SK-N-SH (cell line): ENCODE data around the gene PARVB. TPM values are rescaled to one million over a fixed set of nuclear protein-coding genes. Genes with fewer than 3 reads are reported as not detected.

ENCODE experiments used
- CTCF ChIA-PET: fragments of 300-600, 350-600 bp; formaldehyde crosslinking; extraction: SDS; loops from one replicate; lab custom pipeline; 2021; lab: Yijun Ruan, JAX
- POLR2A ChIA-PET: fragments of 350-600 bp; sonication (Branson Sonifier 250); formaldehyde crosslinking; extraction: SDS; loops from one replicate; lab custom pipeline; 2020; ENCODE audit warnings: antibody characterized with exemption, inconsistent platforms; lab: Yijun Ruan, JAX
- DNase-seq: peaks from one replicate; pipeline ENCODE4 v3.0.0; 2012
- H2AFZ ChIP-seq: fragments of 200-600 bp; sonication (generic); 2 replicates; pipeline ENCODE4 v1.8.1; 2016; ENCODE audit warnings: antibody characterized with exemption, mild to moderate bottlenecking, low read depth
- H3F3A ChIP-seq: fragments of 200-600 bp; sonication (generic); replicated peaks from 2 replicates; pipeline ENCODE3; 2016; ENCODE audit warnings: antibody characterized with exemption, mild to moderate bottlenecking; ENCODE audit not compliant: insufficient read depth
- H3K27ac ChIP-seq, 2 experiments: fragments of 200-500 bp in 1 of 2; fragments of 200-600 bp in 1 of 2; sonication (Bioruptor generic) in 1 of 2; sonication (generic), shearing (Covaris generic) in 1 of 2; 2 replicates each; pipeline versions ENCODE4 v1.5.1 to v1.6.1; 2014 to 2016; ENCODE audit warnings: low read depth in 2 of 2, inconsistent platforms in 1 of 2, low read length in 1 of 2, mild to moderate bottlenecking in 1 of 2, mixed read lengths in 1 of 2
- H3K27me3 ChIP-seq: fragments of 200-600 bp; sonication (generic), shearing (Covaris generic); 2 replicates; pipeline ENCODE4 v1.6.1; 2016; ENCODE audit warnings: mixed run types; ENCODE audit not compliant: insufficient read depth
- H3K36me3 ChIP-seq, 2 experiments: fragments of 200-500 bp in 1 of 2; fragments of 200-600 bp in 1 of 2; sonication (Bioruptor generic) in 1 of 2; sonication (generic) in 1 of 2; replicated peaks in 1 of 2; 2 replicates each; pipeline versions ENCODE3 to v1.5.1; 2014 to 2016; ENCODE audit warnings: low read length in 1 of 2, mild to moderate bottlenecking in 1 of 2; ENCODE audit not compliant: insufficient read depth in 2 of 2, control insufficient read depth in 1 of 2
- H3K4me1 ChIP-seq, 2 experiments: fragments of 200-500 bp in 1 of 2; fragments of 200-600 bp in 1 of 2; sonication (Bioruptor generic) in 1 of 2; sonication (generic), shearing (Covaris generic) in 1 of 2; 2 replicates each; pipeline versions ENCODE4 v1.5.1 to v1.6.1; 2014 to 2016; ENCODE audit warnings: low read depth in 1 of 2, low read length in 1 of 2, mixed run types in 1 of 2; ENCODE audit not compliant: insufficient read depth in 2 of 2, control insufficient read depth in 1 of 2
- H3K4me2 ChIP-seq: fragments of 200-600 bp; sonication (generic), shearing (Covaris generic); 2 replicates; pipeline ENCODE4 v1.6.1; 2017; ENCODE audit warnings: mixed run types
- H3K4me3 ChIP-seq, 2 experiments: fragments of 200-500 bp in 1 of 2; fragments of 200-600 bp in 1 of 2; sonication (Bioruptor generic) in 1 of 2; sonication (generic), shearing (Covaris generic) in 1 of 2; 2 replicates each; pipeline versions ENCODE4 v1.5.1 to v1.8.1; 2014 to 2016; ENCODE audit warnings: low read depth in 2 of 2, inconsistent platforms in 1 of 2, low read length in 1 of 2, mild to moderate bottlenecking in 1 of 2, mixed read lengths in 1 of 2, moderate library complexity in 1 of 2
- H3K79me2 ChIP-seq: fragments of 200-600 bp; sonication (generic); 2 replicates; pipeline ENCODE4 v1.8.1; 2017; ENCODE audit warnings: mild to moderate bottlenecking; ENCODE audit not compliant: insufficient read depth
- H3K9ac ChIP-seq: fragments of 200-600 bp; sonication (generic); 2 replicates; pipeline ENCODE4 v1.6.1; 2017; ENCODE audit warnings: mixed run types
- H3K9me2 ChIP-seq: fragments of 200-600 bp; sonication (generic); 2 replicates; pipeline ENCODE4 v1.6.1; 2017; ENCODE audit warnings: mixed run types
- H3K9me3 ChIP-seq: fragments of 200-600 bp; sonication (generic); 2 replicates; pipeline ENCODE4 v1.6.1; 2017; ENCODE audit warnings: mixed run types, mild to moderate bottlenecking, moderate library complexity
- H4K20me1 ChIP-seq: fragments of 200-600 bp; sonication (generic); 2 replicates; pipeline ENCODE4 v1.6.1; 2017; ENCODE audit warnings: mild to moderate bottlenecking, mixed run types; ENCODE audit not compliant: insufficient read depth
- ELF1 ChIP-seq: IDR thresholded peaks from 2 replicates; pipeline ENCODE4 v1.4.0; 2012
- EP300 ChIP-seq, 2 experiments: IDR thresholded peaks; 2 replicates each; pipeline versions ENCODE4 v1.4.0 to v1.6.1; 2012; ENCODE audit warnings: borderline replicate concordance in 1 of 2, low read depth in 1 of 2, low read length in 1 of 2
- EZH2phosphoT487 ChIP-seq: fragments of 200-600 bp; sonication (generic); IDR thresholded peaks from 2 replicates; pipeline ENCODE4 v1.6.1; 2017; ENCODE audit warnings: low read depth, mixed run types, mild to moderate bottlenecking, antibody characterized with exemption, moderate library complexity, borderline replicate concordance
- GABPA ChIP-seq: IDR thresholded peaks from 2 replicates; pipeline ENCODE4 v1.4.0; 2012; ENCODE audit warnings: low read depth, mild to moderate bottlenecking
- JUND ChIP-seq: IDR thresholded peaks from 2 replicates; pipeline ENCODE4 v1.4.0; 2012
- MXI1 ChIP-seq: IDR thresholded peaks from 2 replicates; pipeline ENCODE4 v1.6.1; 2012; ENCODE audit warnings: mild to moderate bottlenecking, low read depth, low read length, improper control_type of control experiment
- NFIC ChIP-seq: IDR thresholded peaks from 2 replicates; pipeline ENCODE4 v1.4.0; 2012; ENCODE audit warnings: borderline replicate concordance
- NRF1 ChIP-seq: IDR thresholded peaks from 2 replicates; pipeline ENCODE4 v1.6.1; 2012; ENCODE audit warnings: low read depth, mild to moderate bottlenecking, low read length
- RAD21 ChIP-seq: IDR thresholded peaks from 2 replicates; pipeline ENCODE4 v1.6.1; 2012; ENCODE audit warnings: mild to moderate bottlenecking, low read length
- RCOR1 ChIP-seq: fragments of 150-350 bp; IDR thresholded peaks from 2 replicates; pipeline ENCODE4 v1.6.1; 2017; ENCODE audit warnings: antibody characterized with exemption, low read length
- RFX5 ChIP-seq: IDR thresholded peaks from 2 replicates; pipeline ENCODE4 v1.6.1; 2012; ENCODE audit warnings: mild to moderate bottlenecking, improper control_type of control experiment, low read length
- TAF1 ChIP-seq: IDR thresholded peaks from 2 replicates; pipeline ENCODE4 v1.6.1; 2012; ENCODE audit warnings: low read depth, mild to moderate bottlenecking, low read length, moderate library complexity, borderline replicate concordance
- TEAD4 ChIP-seq: IDR thresholded peaks from 2 replicates; pipeline ENCODE4 v1.4.0; 2012; ENCODE audit warnings: mild to moderate bottlenecking, borderline replicate concordance; ENCODE audit not compliant: insufficient read depth
- YY1 ChIP-seq: IDR thresholded peaks from 2 replicates; pipeline ENCODE4 v1.4.0; 2012; ENCODE audit warnings: low read depth, mild to moderate bottlenecking
- WGBS: methylation state at CpG from one replicate; pipeline ENCODE4 v1.1.6; 2017; ENCODE audit warnings: low lambda C conversion rate; 5-methylcytosine and 5-hydroxymethylcytosine counted together
- polyA plus RNA-seq, 3 experiments: library from polyadenylated mRNA; depleted of rRNA; stranded (reverse); fragments of >200 nt; gene quantifications; 2 replicates each; pipeline ENCODE4 v1.2.3, GENCODE V29; 2012
- TF ChIP-seq, protein P1 (sequence below): fragments of 150-350 bp; IDR thresholded peaks from 2 replicates; pipeline ENCODE4 v1.6.1; 2016; ENCODE audit warnings: mild to moderate bottlenecking, low read depth, low read length
- TF ChIP-seq, protein P2 (sequence below): IDR thresholded peaks from 2 replicates; pipeline ENCODE4 v1.4.0; 2012; ENCODE audit warnings: low read depth
- TF ChIP-seq, protein P3 (sequence below): IDR thresholded peaks from 2 replicates; pipeline ENCODE4 v1.4.0; 2012; ENCODE audit warnings: low read depth, borderline replicate concordance
- TF ChIP-seq, protein P4 (sequence below): IDR thresholded peaks from 2 replicates; pipeline ENCODE4 v1.4.0; 2012; ENCODE audit warnings: low read depth, borderline replicate concordance
- TF ChIP-seq, protein P5 (sequence below): IDR thresholded peaks from 2 replicates; pipeline ENCODE4; 2012

Gene PARVB
- polyA plus RNA-seq, 1 of the 3 experiments (the other 2 are of a cell fraction), result 87.8 TPM

DNA sequence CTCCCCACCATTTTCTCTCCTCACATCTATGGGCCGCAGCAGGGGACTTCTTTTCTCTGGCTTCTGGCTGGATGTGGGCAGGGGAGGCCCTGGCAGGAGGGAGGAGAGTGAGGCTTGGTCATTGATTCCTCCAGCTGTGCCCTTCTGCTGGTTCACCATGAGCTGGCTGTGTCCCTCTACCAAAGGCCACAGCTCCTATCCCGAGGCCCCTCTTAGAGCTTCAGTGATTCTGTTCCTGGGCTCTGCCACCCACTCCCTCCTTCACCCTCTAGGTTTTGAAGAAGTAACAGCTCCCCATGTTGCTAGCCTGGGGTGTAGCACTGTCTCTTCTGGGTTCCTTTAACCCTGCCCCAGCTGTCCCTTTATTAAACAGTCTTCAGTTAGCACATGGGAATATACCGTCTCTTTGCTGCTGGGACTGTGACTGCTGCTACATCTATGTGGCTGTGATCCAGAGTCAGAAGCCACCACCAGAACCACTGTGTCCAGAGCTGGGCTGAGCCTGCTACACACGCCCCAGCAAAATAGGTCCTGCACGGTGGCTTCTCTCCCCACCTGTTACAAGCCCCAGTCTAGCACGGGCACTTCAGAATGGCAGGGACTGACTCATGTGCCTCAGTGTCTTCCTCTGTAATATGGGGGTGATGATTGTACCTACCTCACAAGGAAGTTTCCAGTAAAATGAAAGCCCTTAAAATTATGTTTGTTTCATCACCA lies 156.0 kb downstream of the PARVB start:
- Histone ChIP-seq H3K9ac (no peak overlapping the region), H3K36me3 (no peaks in the 10 kb centered on the region), H3K4me3 (no peak overlapping the region), H3K9me2 (no peaks in the 10 kb centered on the region), H4K20me1 (no peaks in the 10 kb centered on the region), H3K27ac (no peak overlapping the region), H3K9me3 (no peaks in the 10 kb centered on the region), H3K4me1 (no peaks in the 10 kb centered on the region; a peak in 1 of 4 replicates), H2AFZ (no peak overlapping the region), H3F3A (peaks cover 9% of the 10 kb centered on the region), H3K4me2 (no peak overlapping the region), H3K27me3 (no peaks in the 10 kb centered on the region), H3K79me2 (no peaks in the 10 kb centered on the region)
- no peak for TF ChIP-seq RAD21
- TF ChIP-seq, protein P1, sequence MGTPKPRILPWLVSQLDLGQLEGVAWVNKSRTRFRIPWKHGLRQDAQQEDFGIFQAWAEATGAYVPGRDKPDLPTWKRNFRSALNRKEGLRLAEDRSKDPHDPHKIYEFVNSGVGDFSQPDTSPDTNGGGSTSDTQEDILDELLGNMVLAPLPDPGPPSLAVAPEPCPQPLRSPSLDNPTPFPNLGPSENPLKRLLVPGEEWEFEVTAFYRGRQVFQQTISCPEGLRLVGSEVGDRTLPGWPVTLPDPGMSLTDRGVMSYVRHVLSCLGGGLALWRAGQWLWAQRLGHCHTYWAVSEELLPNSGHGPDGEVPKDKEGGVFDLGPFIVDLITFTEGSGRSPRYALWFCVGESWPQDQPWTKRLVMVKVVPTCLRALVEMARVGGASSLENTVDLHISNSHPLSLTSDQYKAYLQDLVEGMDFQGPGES, result no peak
- TF ChIP-seq RFX5, result no peak
- TF ChIP-seq GABPA, result no peak
- no peak for TF ChIP-seq EZH2phosphoT487
- no peak for TF ChIP-seq JUND
- no peak for TF ChIP-seq ELF1
- no peak for TF ChIP-seq EP300 (IDR thresholded peaks at IDR 0.05; ENCODE audit: borderline replicate concordance in 1 of 2, low read depth in 1 of 2, low read length in 1 of 2)
- no peak for TF ChIP-seq TAF1
- TF ChIP-seq, protein P2, sequence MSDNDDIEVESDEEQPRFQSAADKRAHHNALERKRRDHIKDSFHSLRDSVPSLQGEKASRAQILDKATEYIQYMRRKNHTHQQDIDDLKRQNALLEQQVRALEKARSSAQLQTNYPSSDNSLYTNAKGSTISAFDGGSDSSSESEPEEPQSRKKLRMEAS, result no peak
- TF ChIP-seq MXI1, result no peak
- TF ChIP-seq, protein P3, sequence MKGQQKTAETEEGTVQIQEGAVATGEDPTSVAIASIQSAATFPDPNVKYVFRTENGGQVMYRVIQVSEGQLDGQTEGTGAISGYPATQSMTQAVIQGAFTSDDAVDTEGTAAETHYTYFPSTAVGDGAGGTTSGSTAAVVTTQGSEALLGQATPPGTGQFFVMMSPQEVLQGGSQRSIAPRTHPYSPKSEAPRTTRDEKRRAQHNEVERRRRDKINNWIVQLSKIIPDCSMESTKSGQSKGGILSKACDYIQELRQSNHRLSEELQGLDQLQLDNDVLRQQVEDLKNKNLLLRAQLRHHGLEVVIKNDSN, result no peak
- TF ChIP-seq NFIC, result no peak
- TF ChIP-seq RCOR1, result no peak
- TF ChIP-seq TEAD4, result no peak
- no peak for TF ChIP-seq YY1
- no peak for TF ChIP-seq NRF1
- TF ChIP-seq, protein P4, sequence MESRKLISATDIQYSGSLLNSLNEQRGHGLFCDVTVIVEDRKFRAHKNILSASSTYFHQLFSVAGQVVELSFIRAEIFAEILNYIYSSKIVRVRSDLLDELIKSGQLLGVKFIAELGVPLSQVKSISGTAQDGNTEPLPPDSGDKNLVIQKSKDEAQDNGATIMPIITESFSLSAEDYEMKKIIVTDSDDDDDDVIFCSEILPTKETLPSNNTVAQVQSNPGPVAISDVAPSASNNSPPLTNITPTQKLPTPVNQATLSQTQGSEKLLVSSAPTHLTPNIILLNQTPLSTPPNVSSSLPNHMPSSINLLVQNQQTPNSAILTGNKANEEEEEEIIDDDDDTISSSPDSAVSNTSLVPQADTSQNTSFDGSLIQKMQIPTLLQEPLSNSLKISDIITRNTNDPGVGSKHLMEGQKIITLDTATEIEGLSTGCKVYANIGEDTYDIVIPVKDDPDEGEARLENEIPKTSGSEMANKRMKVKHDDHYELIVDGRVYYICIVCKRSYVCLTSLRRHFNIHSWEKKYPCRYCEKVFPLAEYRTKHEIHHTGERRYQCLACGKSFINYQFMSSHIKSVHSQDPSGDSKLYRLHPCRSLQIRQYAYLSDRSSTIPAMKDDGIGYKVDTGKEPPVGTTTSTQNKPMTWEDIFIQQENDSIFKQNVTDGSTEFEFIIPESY, result no peak
- TF ChIP-seq, protein P5, sequence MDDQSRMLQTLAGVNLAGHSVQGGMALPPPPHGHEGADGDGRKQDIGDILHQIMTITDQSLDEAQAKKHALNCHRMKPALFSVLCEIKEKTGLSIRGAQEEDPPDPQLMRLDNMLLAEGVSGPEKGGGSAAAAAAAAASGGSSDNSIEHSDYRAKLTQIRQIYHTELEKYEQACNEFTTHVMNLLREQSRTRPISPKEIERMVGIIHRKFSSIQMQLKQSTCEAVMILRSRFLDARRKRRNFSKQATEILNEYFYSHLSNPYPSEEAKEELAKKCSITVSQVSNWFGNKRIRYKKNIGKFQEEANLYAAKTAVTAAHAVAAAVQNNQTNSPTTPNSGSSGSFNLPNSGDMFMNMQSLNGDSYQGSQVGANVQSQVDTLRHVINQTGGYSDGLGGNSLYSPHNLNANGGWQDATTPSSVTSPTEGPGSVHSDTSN, result no peak
- DNase-seq, result no peak
- 67% methylated on average over 6 of the region's 6 CpGs for WGBS
- ChIA-PET POLR2A (no interaction called here), CTCF (interaction anchor here (0.6 to 1.8 kb wide), 4 partner anchors 24 to 446 kb away, joined by 3 to 6 read pairs (median 4); no protein-coding TSS in a partner anchor)
